Parathyroid adenoma (tissue), 2 donors: ENCODE measurements around the gene GPR17.

Experiments used
- H2AFZ ChIP-seq: fragments of 300-600 bp; sonication (generic); one replicate; pipeline ENCODE4 v1.7.0; 2017; ENCODE audit warnings: antibody characterized with exemption, mild to moderate bottlenecking
- H3K27ac ChIP-seq: fragments of 300-600 bp; sonication (generic); one replicate; pipeline ENCODE4 v1.7.0; 2017
- H3K27me3 ChIP-seq: fragments of 300-600 bp; sonication (generic); one replicate; pipeline ENCODE4 v1.7.0; 2017; ENCODE audit warnings: low read length; ENCODE audit not compliant: control insufficient read depth, insufficient read depth
- H3K36me3 ChIP-seq: fragments of 300-600 bp; sonication (generic); one replicate; pipeline ENCODE4 v1.7.0; 2017; ENCODE audit warnings: low read length; ENCODE audit not compliant: control insufficient read depth, insufficient read depth
- H3K4me1 ChIP-seq: fragments of 300-600 bp; sonication (generic); one replicate; pipeline ENCODE4 v1.7.0; 2017; ENCODE audit warnings: control low read depth
- H3K4me2 ChIP-seq: fragments of 300-600 bp; sonication (generic); one replicate; pipeline ENCODE4 v1.7.0; 2017; ENCODE audit warnings: low read length
- H3K4me3 ChIP-seq: fragments of 300-600 bp; sonication (generic); one replicate; pipeline ENCODE4 v1.7.0; 2017; ENCODE audit warnings: low read depth, low read length
- H3K79me2 ChIP-seq: fragments of 300-600 bp; sonication (generic); one replicate; pipeline ENCODE4 v1.7.0; 2017; ENCODE audit warnings: control low read depth
- H3K9ac ChIP-seq: fragments of 300-600 bp; sonication (generic); one replicate; pipeline ENCODE4 v1.7.0; 2017; ENCODE audit warnings: mild to moderate bottlenecking
- H3K9me3 ChIP-seq: fragments of 300-600 bp; sonication (generic); one replicate; pipeline ENCODE4 v1.7.0; 2017; ENCODE audit warnings: low read length; ENCODE audit not compliant: control insufficient read depth
- TF ChIP-seq, protein P1 (sequence below): fragments of 300-600 bp; sonication (generic); IDR thresholded peaks from one replicate; pipeline ENCODE4 v1.7.0; 2017; ENCODE audit warnings: antibody characterized with exemption, mild to moderate bottlenecking
- donor health status: primary hyperparathyroidism.

GPR17 gene

DNA sequence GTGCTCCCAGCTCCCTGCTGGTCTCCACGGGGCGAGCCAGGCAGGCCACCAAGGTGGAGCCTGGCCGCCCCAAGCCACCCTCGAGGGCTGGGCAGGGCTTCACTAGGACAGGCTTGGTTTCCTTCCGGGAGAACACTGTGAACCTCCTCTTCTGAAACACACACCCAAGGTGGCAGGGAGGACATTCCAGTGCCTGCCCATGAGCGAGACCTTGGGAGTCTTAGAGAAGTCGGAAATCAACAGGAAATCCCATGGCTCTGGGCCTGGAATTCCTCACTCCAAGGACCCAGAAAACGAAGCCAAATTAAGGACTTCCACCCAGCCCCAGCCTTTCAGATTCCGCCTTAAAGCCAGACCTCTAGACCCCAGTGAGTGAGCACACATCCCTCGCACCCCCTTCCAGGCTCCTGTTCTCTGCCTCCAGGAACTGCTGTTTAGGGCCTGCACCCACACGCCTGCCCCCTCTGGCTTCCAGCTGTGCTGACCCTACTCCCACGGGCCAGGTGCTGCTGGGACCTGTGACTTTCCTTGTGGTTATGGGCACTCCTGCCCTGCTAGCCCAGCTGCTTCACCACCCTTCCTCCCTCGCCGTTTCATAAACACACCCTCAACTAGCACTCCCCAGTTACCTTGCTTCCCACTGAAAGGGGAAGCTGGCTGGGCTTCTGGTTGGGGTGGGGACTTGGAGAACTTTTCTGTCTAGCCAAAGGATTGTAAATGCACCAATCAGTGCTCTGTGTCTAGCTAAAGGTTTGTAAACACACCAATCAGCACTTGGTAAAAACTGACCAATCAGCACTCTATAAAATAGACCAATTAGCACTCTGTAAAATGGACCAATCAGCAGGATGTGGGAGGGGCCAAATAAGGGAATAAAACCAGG is 13.7 kb downstream of the GPR17 start:
- no peaks in the 10 kb centered on the region for H3K79me2 ChIP-seq
- no peaks in the 10 kb centered on the region for H3K27me3 ChIP-seq
- TF ChIP-seq, protein P1, sequence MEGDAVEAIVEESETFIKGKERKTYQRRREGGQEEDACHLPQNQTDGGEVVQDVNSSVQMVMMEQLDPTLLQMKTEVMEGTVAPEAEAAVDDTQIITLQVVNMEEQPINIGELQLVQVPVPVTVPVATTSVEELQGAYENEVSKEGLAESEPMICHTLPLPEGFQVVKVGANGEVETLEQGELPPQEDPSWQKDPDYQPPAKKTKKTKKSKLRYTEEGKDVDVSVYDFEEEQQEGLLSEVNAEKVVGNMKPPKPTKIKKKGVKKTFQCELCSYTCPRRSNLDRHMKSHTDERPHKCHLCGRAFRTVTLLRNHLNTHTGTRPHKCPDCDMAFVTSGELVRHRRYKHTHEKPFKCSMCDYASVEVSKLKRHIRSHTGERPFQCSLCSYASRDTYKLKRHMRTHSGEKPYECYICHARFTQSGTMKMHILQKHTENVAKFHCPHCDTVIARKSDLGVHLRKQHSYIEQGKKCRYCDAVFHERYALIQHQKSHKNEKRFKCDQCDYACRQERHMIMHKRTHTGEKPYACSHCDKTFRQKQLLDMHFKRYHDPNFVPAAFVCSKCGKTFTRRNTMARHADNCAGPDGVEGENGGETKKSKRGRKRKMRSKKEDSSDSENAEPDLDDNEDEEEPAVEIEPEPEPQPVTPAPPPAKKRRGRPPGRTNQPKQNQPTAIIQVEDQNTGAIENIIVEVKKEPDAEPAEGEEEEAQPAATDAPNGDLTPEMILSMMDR, result no peak
- H3K9ac ChIP-seq, result no peak overlapping the region
- no peak overlapping the region for H3K4me2 ChIP-seq
- H3K36me3 ChIP-seq, result no peaks in the 10 kb centered on the region
- peak overlapping the region; percentile 69 for H3K27ac ChIP-seq
- H3K9me3 ChIP-seq, result no peaks in the 10 kb centered on the region
- no peak overlapping the region for H2AFZ ChIP-seq
- H3K4me1 ChIP-seq, result no peaks in the 10 kb centered on the region
- H3K4me3 ChIP-seq, result no peak overlapping the region

DNA sequence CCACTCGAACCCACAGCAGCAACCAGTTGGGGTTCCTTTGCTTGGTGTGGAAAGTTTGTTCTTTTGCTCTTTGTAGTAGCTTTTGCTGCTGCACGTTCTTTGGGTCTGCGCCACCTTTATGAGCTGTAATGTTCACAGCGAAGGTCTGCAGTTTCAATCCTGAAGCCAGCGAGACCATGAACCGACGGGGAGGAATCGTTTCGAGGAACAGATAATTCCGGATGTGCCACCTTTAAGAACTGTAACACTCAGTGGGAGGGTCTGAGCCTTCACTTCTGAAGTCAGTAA is 14.3 kb downstream of the GPR17 start:
- no peaks in the 10 kb centered on the region for H3K79me2 ChIP-seq
- no peaks in the 10 kb centered on the region for H3K36me3 ChIP-seq
- H3K4me3 ChIP-seq, result no peak overlapping the region
- no peak overlapping the region for H2AFZ ChIP-seq
- no peak overlapping the region for H3K9ac ChIP-seq
- no peaks in the 10 kb centered on the region for H3K9me3 ChIP-seq
- no peaks in the 10 kb centered on the region for H3K27me3 ChIP-seq
- H3K4me2 ChIP-seq, result no peak overlapping the region
- no peaks in the 10 kb centered on the region for H3K4me1 ChIP-seq
- peak overlapping the region; percentile 36 for H3K27ac ChIP-seq
- TF ChIP-seq, protein P1, result no peak

- no peak overlapping the region for H2AFZ ChIP-seq
- peak overlapping the region; percentile 16 for H3K27ac ChIP-seq
- TF ChIP-seq, protein P1, result no peak
- no peaks in the 10 kb centered on the region for H3K79me2 ChIP-seq
- no peaks in the 10 kb centered on the region for H3K27me3 ChIP-seq
- no peaks in the 10 kb centered on the region for H3K9me3 ChIP-seq
- no peak overlapping the region for H3K4me2 ChIP-seq
- H3K36me3 ChIP-seq, result no peaks in the 10 kb centered on the region
- H3K4me1 ChIP-seq, result no peaks in the 10 kb centered on the region
- no peak overlapping the region for H3K9ac ChIP-seq
- no peak overlapping the region for H3K4me3 ChIP-seq
Measured at GRCh38 chr2:127661072-127661649, 15.2 kb downstream of the GPR17 start.

GRCh38 chr2:127661949-127662510 is 16.1 kb downstream of the GPR17 start:
- H3K9ac ChIP-seq, result no peak overlapping the region

More at GRCh38 chr2:127661949-127662510, 16.1 kb downstream of the GPR17 start:
- no peak overlapping the region for H3K4me2 ChIP-seq
- H3K36me3 ChIP-seq, result no peaks in the 10 kb centered on the region
- H3K27ac ChIP-seq, result no peak overlapping the region
- H3K4me3 ChIP-seq, result no peak overlapping the region
- H2AFZ ChIP-seq, result no peak overlapping the region
- no peaks in the 10 kb centered on the region for H3K4me1 ChIP-seq
- no peaks in the 10 kb centered on the region for H3K79me2 ChIP-seq
- H3K27me3 ChIP-seq, result no peaks in the 10 kb centered on the region
- TF ChIP-seq, protein P1, result no peak
- no peaks in the 10 kb centered on the region for H3K9me3 ChIP-seq
